Smooth muscle cell (in vitro differentiated cells): Measurements from ENCODE around the gene TMEM204. TPM values are rescaled to one million over a fixed set of nuclear protein-coding genes. Genes with fewer than 3 reads are reported as not detected.

ENCODE experiments used
- DNase-seq: peaks from one replicate; lab custom pipeline; 2025; ENCODE audit not compliant: unreplicated experiment; lab: John Stamatoyannopoulos, UW
- H2AFZ ChIP-seq: fragments of 200-600 bp; sonication (generic); 2 replicates; pipeline ENCODE4 v1.6.0; 2016; ENCODE audit warnings: antibody characterized with exemption, low read depth, mild to moderate bottlenecking
- H3F3A ChIP-seq: fragments of 200-600 bp; sonication (generic); 2 replicates; pipeline ENCODE4 v1.6.0; 2017; ENCODE audit warnings: antibody characterized with exemption, low read depth
- H3K27ac ChIP-seq: fragments of 200-600 bp; sonication (generic); 2 replicates; pipeline ENCODE4 v1.5.1; 2016; ENCODE audit warnings: low read depth, mild to moderate bottlenecking
- H3K27me3 ChIP-seq: fragments of 200-600 bp; sonication (generic); 2 replicates; pipeline ENCODE4 v1.6.1; 2016; ENCODE audit warnings: low read depth, mild to moderate bottlenecking
- H3K36me3 ChIP-seq: fragments of 200-600 bp; sonication (generic); 2 replicates; pipeline ENCODE4 v1.5.1; 2016; ENCODE audit warnings: low read depth
- H3K4me1 ChIP-seq: fragments of 200-600 bp; sonication (generic); 2 replicates; pipeline ENCODE4 v1.5.1; 2016; ENCODE audit warnings: low read depth
- H3K4me2 ChIP-seq: fragments of 200-600 bp; sonication (generic); 2 replicates; pipeline ENCODE4 v1.6.0; 2016; ENCODE audit warnings: mild to moderate bottlenecking
- H3K4me3 ChIP-seq: fragments of 200-600 bp; sonication (generic); 2 replicates; pipeline ENCODE4 v1.5.1; 2016; ENCODE audit warnings: mild to moderate bottlenecking
- H3K79me2 ChIP-seq: fragments of 200-600 bp; sonication (generic); 2 replicates; pipeline ENCODE4 v1.6.0; 2016; ENCODE audit warnings: low read depth, mild to moderate bottlenecking
- H3K9ac ChIP-seq: fragments of 200-600 bp; sonication (generic); 2 replicates; pipeline ENCODE4 v1.6.0; 2016; ENCODE audit warnings: low read depth
- H3K9me3 ChIP-seq: fragments of 200-600 bp; sonication (generic); replicated peaks from 2 replicates; pipeline ENCODE4 v1.5.1; 2016; ENCODE audit warnings: low read depth
- H4K20me1 ChIP-seq: fragments of 200-600 bp; sonication (generic); 2 replicates; pipeline ENCODE4 v1.6.0; 2016; ENCODE audit warnings: low read depth
- WGBS: methylation state at CpG from one replicate; pipeline ENCODE4 v1.1.7; 2016; ENCODE audit warnings: low lambda C conversion rate; 5-methylcytosine and 5-hydroxymethylcytosine counted together
- polyA plus RNA-seq: library from polyadenylated mRNA; unstranded; fragments of >200 nt; fragmentation: Nextera tagmentation; extraction: Ambion mirVana; gene quantifications from 2 replicates; pipeline ENCODE4 v1.2.1, GENCODE V29; 2016
- total RNA-seq: library from RNA; depleted of rRNA; stranded (reverse); fragments of >200 nt; gene quantifications from 2 replicates; pipeline ENCODE4 v1.2.3, GENCODE V29; 2014
- TF ChIP-seq, protein P1 (sequence below): fragments of 200-600 bp; sonication (generic); IDR thresholded peaks from 2 replicates; pipeline ENCODE4 v1.5.1; 2017; ENCODE audit warnings: borderline replicate concordance, mild to moderate bottlenecking, antibody characterized with exemption; ENCODE audit not compliant: insufficient read depth, poor library complexity, severe bottlenecking

Gene TMEM204
- total and polyA plus RNA-seq, 2 experiments from 2014 or later = 0.90 to 4.2 TPM

DNA sequence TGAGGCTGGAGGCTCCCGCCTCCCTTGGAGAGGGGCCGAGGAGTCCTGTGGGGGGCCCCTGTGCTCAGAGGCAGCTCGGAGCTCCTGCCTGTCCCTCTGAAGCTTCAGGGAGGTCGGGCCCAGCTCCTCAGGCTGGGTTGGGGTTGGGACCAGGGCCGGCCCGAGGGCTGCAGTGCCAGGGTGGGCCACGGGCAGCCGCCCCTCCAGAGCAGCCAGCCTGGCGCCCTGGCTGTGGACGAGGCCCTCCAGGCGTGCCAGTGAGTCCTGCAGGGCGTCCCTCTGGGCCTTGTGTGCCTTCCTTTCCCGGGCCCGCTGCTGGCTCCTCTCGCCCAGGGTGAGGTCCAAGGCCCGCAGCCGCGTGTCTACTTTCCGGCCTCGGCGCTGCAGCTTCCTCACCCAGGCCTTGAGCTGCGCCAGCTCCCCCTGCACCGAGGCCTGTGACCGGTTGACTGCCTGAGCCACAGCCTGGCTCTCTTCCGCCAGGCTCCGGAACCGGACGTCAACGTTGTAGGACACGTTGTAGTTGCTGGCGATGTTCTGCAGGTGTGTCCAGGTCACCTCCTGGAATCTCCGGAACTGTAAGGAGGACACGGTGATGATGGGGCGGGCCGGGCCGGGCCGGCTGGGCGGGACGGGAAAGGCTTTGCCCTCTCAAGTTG is 45.9 kb upstream of the TMEM204 start:
- WGBS = 91% methylated on average over 38 of the region's 39 CpGs
- Histone ChIP-seq H3K4me3 (no peak overlapping the region), H4K20me1 (no peaks in the 10 kb centered on the region), H3K79me2 (no peaks in the 10 kb centered on the region), H3K9me3 (no peaks in the 10 kb centered on the region), H3F3A (no peaks in the 10 kb centered on the region), H3K4me2 (no peak overlapping the region), H3K27ac (no peak overlapping the region), H3K4me1 (no peaks in the 10 kb centered on the region), H3K36me3 (no peaks in the 10 kb centered on the region), H3K27me3 (no peaks in the 10 kb centered on the region), H3K9ac (no peak overlapping the region), H2AFZ (no peak overlapping the region)
- DNase-seq = no peak
- TF ChIP-seq, protein P1, sequence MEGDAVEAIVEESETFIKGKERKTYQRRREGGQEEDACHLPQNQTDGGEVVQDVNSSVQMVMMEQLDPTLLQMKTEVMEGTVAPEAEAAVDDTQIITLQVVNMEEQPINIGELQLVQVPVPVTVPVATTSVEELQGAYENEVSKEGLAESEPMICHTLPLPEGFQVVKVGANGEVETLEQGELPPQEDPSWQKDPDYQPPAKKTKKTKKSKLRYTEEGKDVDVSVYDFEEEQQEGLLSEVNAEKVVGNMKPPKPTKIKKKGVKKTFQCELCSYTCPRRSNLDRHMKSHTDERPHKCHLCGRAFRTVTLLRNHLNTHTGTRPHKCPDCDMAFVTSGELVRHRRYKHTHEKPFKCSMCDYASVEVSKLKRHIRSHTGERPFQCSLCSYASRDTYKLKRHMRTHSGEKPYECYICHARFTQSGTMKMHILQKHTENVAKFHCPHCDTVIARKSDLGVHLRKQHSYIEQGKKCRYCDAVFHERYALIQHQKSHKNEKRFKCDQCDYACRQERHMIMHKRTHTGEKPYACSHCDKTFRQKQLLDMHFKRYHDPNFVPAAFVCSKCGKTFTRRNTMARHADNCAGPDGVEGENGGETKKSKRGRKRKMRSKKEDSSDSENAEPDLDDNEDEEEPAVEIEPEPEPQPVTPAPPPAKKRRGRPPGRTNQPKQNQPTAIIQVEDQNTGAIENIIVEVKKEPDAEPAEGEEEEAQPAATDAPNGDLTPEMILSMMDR = no peak

DNA sequence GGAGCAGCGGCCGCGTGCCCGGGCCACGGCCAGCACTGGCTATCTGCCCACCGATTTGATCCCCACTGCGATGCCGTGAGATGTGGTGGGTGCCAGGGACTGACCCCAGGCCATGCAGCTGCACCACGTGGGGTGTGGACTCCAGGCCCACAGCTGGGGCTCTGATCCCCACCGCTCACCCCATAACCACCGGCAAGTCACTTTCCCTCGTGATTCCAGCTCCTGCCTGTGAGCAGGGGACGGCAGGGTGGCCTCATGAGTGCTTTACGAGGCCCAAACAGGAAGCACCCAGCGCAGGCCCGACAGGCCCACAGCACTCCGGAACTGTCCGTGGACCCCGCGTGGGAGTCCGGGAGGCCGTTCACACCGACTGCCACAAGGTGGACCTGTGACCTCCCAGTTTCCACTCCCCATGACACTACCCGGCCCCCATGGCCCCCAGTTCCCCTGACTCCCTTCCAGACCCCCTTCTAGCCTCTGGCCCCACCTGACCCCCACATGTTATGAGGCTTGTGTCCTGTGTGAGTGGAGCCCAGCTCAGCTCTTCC is 45.3 kb upstream of the TMEM204 start:
- H3K9me3 ChIP-seq = no peaks in the 10 kb centered on the region
- no peaks in the 10 kb centered on the region for H3K79me2 ChIP-seq
- H3K4me2 ChIP-seq = no peak overlapping the region
- H3K36me3 ChIP-seq = no peaks in the 10 kb centered on the region
- no peaks in the 10 kb centered on the region for H4K20me1 ChIP-seq
- DNase-seq = no peak
- no peak overlapping the region for H3K4me3 ChIP-seq
- WGBS = 88% methylated on average over 22 of the region's 24 CpGs
- H3F3A ChIP-seq = no peaks in the 10 kb centered on the region
- no peak overlapping the region for H3K9ac ChIP-seq
- H2AFZ ChIP-seq = no peak overlapping the region
- TF ChIP-seq, protein P1 = no peak
- H3K27ac ChIP-seq = no peak overlapping the region
- no peaks in the 10 kb centered on the region for H3K4me1 ChIP-seq
- H3K27me3 ChIP-seq = no peaks in the 10 kb centered on the region

DNA sequence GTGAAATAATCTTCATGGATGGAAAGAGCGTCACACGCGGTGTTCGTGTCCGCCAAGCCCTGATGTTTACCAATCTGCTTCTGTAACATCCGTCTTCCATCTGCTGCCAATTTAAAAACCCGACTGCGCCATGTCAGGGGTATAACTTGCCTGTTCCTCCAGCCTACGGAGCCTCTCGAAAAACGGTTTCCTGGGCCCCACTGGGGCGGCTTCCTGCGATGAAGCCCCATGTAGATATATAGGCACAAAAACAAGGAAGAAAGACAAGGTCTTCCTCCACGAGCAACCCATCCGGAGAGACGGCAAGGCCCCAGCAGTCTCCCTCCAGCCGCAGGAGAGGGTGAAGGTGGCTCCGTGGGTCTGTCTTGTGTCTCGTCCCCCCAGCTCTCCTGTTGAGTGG is 44.8 kb upstream of the TMEM204 start, which contains the start of gene PTX4:
PTX4 (minus strand) TSS at position 326 of the 400 bp plus-strand sequence; CDS start at position 291, 35 bp downstream.
- no peaks in the 10 kb centered on the region for H3F3A ChIP-seq
- no peak within 1 kb of the TSS for H3K4me3 ChIP-seq
- no peaks in the 10 kb centered on the region for H3K9me3 ChIP-seq
- H3K79me2 ChIP-seq = peaks cover 4% of the 10 kb centered on the region
- no peak for DNase-seq
- no peak within 1 kb of the TSS for H2AFZ ChIP-seq
- no peaks in the 10 kb centered on the region for H3K4me1 ChIP-seq
- TF ChIP-seq, protein P1 = no peak
- WGBS = 92% methylated on average over 19 of the region's 19 CpGs
- no peak within 1 kb of the TSS for H3K27ac ChIP-seq
- no peaks in the 10 kb centered on the region for H3K27me3 ChIP-seq
- H4K20me1 ChIP-seq = no peaks in the 10 kb centered on the region
- H3K9ac ChIP-seq = no peak within 1 kb of the TSS
- no peak within 1 kb of the TSS for H3K4me2 ChIP-seq
- no peaks in the 10 kb centered on the region for H3K36me3 ChIP-seq

DNA sequence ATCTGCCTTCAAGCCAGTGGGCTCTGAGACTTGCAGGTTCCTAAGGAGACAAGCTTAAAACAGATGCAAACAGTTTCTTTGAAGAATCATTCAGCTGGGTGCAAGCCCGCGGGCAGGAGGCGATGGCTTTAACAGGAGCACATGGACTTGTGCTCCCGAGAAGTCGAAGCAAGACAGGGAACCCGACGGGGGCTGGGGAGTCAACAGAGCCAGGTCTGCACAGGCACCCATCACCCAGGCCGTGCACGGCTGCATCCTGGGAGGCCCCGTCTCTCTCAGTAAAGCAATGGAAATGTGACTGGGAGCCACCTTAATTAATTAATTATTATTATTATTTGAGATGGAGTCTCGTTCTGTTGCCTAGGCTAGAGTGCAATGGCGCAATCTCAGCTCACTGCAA is 44.4 kb upstream of the TMEM204 start:
- Histone ChIP-seq H4K20me1 (no peaks in the 10 kb centered on the region), H3K4me1 (peaks cover 3% of the 10 kb centered on the region), H3K9ac (no peak overlapping the region), H3K4me2 (no peak overlapping the region), H3K27me3 (no peaks in the 10 kb centered on the region), H3K27ac (no peak overlapping the region), H3K36me3 (no peaks in the 10 kb centered on the region), H3K4me3 (no peak overlapping the region), H3F3A (no peaks in the 10 kb centered on the region), H2AFZ (no peak overlapping the region), H3K9me3 (no peaks in the 10 kb centered on the region), H3K79me2 (peaks cover 8% of the 10 kb centered on the region)
- WGBS = 96% methylated on average over 12 of the region's 12 CpGs
- TF ChIP-seq, protein P1 = no peak
- DNase-seq = no peak
